Body of pancreas (tissue), 4 donors: ENCODE results near the gene NOL9. TPM values are rescaled to one million over a fixed set of nuclear protein-coding genes. Genes with fewer than 3 reads are reported as not detected.
"Not testable (repeated sequence)": the region's sequence is repeated elsewhere in the genome, so short reads cannot be mapped to it uniquely, and the experiment has no call there.

ENCODE experiments used
- ATAC-seq: fragments of 150-250 bp; one replicate; pipeline ENCODE4 v1.9.1; 2016
- DNase-seq, 4 donors: peaks; one replicate each; pipeline ENCODE4 v3.0.0-alpha.2; 2019
- H3K27ac ChIP-seq, 4 donors: fragments of 200-600 bp; sonication (generic); 1 replicate in 3 of 4; 2 replicates in 1 of 4; pipeline versions ENCODE4 v1.5.1 to v1.6.1; 2016 to 2019; ENCODE audit warnings: mild to moderate bottlenecking in 1 of 4, mixed read lengths in 1 of 4, moderate library complexity in 1 of 4
- H3K27me3 ChIP-seq, 2 donors: fragments of 200-600 bp; sonication (generic); one replicate each; pipeline ENCODE4 v1.6.0; 2016; ENCODE audit warnings: mild to moderate bottlenecking in 1 of 2
- H3K36me3 ChIP-seq, 2 donors: fragments of 200-600 bp; sonication (generic); replicated peaks in 1 of 2; 2 replicates each; pipeline ENCODE4 v1.5.1; 2016; ENCODE audit warnings: low read depth in 2 of 2; ENCODE audit not compliant: insufficient read depth in 1 of 2
- H3K4me1 ChIP-seq: fragments of 200-600 bp; sonication (generic); one replicate; pipeline ENCODE4 v1.6.0; 2016
- H3K4me3 ChIP-seq, 2 donors: fragments of 200-600 bp; sonication (generic); 1 replicate in 1 of 2; 2 replicates in 1 of 2; pipeline ENCODE4 v1.5.1; 2016 to 2019
- H3K9me3 ChIP-seq, 3 donors: fragments of 200-600 bp; sonication (generic); 1 replicate in 2 of 3; 2 replicates in 1 of 3; pipeline ENCODE4 v1.5.1; 2016
- POLR2A ChIP-seq, 3 donors: fragments of 450-650 bp; IDR thresholded peaks; one replicate each; pipeline ENCODE4 v1.6.1; 2016; ENCODE audit warnings: antibody characterized with exemption in 3 of 3, mild to moderate bottlenecking in 2 of 3
- WGBS, 2 donors: methylation state at CpG; one replicate each; pipeline ENCODE4 v1.1.5; 2017; 5-methylcytosine and 5-hydroxymethylcytosine counted together
- intact Hi-C: fragments of 100-400 bp; cut with DNase I; formaldehyde crosslinking; loops from one replicate; pipeline ENCODE4 v1.15.1; 2023
- total RNA-seq, 2 donors: library from RNA; depleted of rRNA; stranded (reverse); fragments of >200 nt; gene quantifications; one replicate each; pipeline ENCODE4 v1.1.0, GENCODE V29; 2016
- TF ChIP-seq, protein P1 (sequence below), 7 experiments: fragments of 450-650 bp in 4 of 7; fragments of 200-600 bp in 3 of 7; sonication (generic) in 3 of 7; IDR thresholded peaks; one replicate each; pipeline ENCODE4 v1.5.1; 2016 to 2019; ENCODE audit warnings: antibody characterized with exemption in 7 of 7

The NOL9 gene
- total RNA-seq, 2 donors from 2014 or later, result 13.7 to 27.4 TPM

DNA sequence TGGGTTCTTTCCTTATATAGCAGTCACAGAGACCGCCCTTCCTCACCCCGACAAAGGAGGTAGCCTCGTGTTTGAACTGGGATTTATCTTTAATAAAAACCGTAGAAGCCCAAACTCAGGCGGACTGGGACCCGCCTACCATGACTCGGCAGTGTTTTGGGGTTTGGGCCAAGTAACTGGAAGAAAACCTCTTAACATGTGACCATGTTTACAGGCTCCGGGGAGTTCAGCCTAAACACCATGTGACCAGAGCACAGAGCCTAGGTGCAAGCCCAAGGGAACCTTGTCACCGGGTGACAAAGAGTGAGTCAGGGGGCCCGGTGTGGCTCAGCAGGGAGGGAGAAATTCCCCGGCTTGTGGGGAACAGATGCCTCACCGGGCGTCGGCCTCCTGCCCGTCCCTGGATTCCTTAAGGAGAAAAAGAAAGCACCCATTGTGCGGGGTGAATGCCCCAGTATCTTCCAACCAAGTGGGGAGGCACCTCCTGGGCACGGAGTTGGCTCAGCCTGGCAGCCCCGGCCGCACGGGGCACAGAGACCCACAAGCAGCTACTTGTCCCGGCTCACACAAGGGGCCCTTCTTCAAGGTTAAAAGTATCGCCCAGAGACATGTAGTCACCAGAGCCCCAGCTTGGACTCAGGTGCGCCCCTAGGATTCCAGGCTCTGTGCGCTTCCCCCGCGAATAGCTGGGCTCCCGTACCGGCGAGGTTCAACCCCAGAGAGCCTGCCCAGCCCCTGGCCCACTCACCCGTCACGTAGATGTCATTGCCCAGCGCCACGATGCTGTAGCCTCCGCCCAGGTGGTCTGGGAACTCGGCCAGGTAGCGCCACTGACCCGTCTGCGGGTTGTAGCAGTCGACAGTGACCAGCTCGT lies 47.0 kb upstream of the NOL9 start:
- H3K4me3 ChIP-seq, result peak overlapping the region; percentile 53 to 75
- peak; percentile 80 to 92 (median 85) for TF ChIP-seq POLR2A (IDR thresholded peaks at IDR 0.05)
- TF ChIP-seq, protein P1, sequence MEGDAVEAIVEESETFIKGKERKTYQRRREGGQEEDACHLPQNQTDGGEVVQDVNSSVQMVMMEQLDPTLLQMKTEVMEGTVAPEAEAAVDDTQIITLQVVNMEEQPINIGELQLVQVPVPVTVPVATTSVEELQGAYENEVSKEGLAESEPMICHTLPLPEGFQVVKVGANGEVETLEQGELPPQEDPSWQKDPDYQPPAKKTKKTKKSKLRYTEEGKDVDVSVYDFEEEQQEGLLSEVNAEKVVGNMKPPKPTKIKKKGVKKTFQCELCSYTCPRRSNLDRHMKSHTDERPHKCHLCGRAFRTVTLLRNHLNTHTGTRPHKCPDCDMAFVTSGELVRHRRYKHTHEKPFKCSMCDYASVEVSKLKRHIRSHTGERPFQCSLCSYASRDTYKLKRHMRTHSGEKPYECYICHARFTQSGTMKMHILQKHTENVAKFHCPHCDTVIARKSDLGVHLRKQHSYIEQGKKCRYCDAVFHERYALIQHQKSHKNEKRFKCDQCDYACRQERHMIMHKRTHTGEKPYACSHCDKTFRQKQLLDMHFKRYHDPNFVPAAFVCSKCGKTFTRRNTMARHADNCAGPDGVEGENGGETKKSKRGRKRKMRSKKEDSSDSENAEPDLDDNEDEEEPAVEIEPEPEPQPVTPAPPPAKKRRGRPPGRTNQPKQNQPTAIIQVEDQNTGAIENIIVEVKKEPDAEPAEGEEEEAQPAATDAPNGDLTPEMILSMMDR (IDR thresholded peaks at IDR 0.05), result no peak
- peaks cover 0 to 7% of the 10 kb centered on the region in 2 donors for H3K36me3 ChIP-seq
- no peaks in the 10 kb centered on the region for H3K27me3 ChIP-seq
- no peaks in the 10 kb centered on the region for H3K9me3 ChIP-seq
- DNase-seq (peak; percentile 84 to 94 (median 92)), ATAC-seq (peak; percentile 61)
- H3K27ac ChIP-seq, result peak overlapping the region; percentile 86 to 99 (median 96)
- WGBS, 2 donors, result 0% methylated on average over 14 to 40 of the region's 40 CpGs
- peaks cover 62% of the 10 kb centered on the region for H3K4me1 ChIP-seq
- intact Hi-C loops, result no loop called here

DNA sequence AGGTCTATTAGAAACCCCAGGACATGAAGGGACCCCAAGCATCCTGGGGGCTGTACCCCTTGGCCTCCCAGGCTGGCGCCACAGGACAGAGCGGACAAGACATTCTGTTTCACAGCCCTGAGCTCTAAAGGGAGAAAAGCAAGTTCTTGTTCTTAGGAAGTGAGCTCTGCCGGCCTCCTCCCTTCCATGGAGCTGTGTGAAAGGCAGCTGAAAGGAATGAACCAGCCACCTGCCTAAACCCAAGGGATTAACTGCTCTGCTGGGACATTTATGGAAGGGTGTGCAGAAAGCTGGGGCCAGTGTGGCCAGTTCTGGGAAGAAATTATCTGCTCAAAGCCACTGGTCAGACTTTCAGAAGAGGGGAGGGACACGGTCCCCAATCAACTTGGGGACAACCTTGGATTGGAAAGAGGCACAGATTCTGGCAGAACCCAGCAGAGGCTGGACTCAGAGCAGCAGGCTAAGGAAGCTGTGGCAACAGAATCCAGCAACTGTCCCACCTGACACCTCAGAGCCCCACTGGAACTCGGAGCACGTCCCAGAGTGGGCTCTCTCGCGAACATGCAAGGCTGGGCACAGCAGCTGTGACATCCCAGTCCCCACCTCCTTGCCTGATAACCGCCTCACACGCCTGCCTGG lies 46.2 kb upstream of the NOL9 start:
- intact Hi-C loops, result no loop called here
- Histone ChIP-seq H3K4me1 (peaks cover 69% of the 10 kb centered on the region), H3K27me3 (no peaks in the 10 kb centered on the region), H3K36me3 (peaks cover 0 to 10% of the 10 kb centered on the region in 2 donors), H3K27ac (peak overlapping the region; percentile 86 to 99 (median 96)), H3K9me3 (no peaks in the 10 kb centered on the region), H3K4me3 (peak overlapping the region in 1 of 2 donors; percentile 53)
- WGBS, 2 donors, result 11 to 12% methylated on average over 9 to 10 of the region's 10 CpGs
- ATAC-seq (no peak), DNase-seq (no peak)
- TF ChIP-seq, protein P1 (IDR thresholded peaks at IDR 0.05), result no peak
- no peak for TF ChIP-seq POLR2A (IDR thresholded peaks at IDR 0.05)

DNA sequence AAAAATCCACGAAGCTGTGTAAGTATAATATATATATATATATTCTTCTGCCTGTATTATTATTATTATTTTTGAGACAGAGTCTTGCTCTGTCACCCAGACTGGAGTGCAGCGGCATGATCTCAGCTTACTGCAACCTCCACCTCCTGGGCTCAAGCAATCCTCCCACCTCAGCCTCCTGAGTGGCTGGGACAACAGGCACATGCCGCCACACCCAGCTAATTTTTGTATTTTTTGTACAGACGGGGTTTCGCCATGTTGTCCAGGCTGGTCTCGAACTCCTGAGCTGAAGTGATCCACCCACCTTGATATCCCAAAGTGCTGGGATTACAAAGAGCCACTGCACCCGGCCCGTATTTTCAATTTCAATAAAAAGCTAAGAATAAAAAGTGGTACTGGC lies 45.7 kb upstream of the NOL9 start:
- H3K36me3 ChIP-seq, result peaks cover 0 to 14% of the 10 kb centered on the region in 2 donors
- DNase-seq, H3K27me3 ChIP-seq, ATAC-seq, H3K9me3 ChIP-seq, intact Hi-C loops: not testable (repeated sequence)
- H3K4me3 ChIP-seq, result peak overlapping the region in 1 of 2 donors; percentile 53
- H3K27ac ChIP-seq, result peak overlapping the region in 3 of 4 donors; percentile 92 to 99 (median 99)
- peaks cover 70% of the 10 kb centered on the region for H3K4me1 ChIP-seq
- WGBS, 2 donors, result 35 to 54% methylated on average over 8 of the region's 8 CpGs

DNA sequence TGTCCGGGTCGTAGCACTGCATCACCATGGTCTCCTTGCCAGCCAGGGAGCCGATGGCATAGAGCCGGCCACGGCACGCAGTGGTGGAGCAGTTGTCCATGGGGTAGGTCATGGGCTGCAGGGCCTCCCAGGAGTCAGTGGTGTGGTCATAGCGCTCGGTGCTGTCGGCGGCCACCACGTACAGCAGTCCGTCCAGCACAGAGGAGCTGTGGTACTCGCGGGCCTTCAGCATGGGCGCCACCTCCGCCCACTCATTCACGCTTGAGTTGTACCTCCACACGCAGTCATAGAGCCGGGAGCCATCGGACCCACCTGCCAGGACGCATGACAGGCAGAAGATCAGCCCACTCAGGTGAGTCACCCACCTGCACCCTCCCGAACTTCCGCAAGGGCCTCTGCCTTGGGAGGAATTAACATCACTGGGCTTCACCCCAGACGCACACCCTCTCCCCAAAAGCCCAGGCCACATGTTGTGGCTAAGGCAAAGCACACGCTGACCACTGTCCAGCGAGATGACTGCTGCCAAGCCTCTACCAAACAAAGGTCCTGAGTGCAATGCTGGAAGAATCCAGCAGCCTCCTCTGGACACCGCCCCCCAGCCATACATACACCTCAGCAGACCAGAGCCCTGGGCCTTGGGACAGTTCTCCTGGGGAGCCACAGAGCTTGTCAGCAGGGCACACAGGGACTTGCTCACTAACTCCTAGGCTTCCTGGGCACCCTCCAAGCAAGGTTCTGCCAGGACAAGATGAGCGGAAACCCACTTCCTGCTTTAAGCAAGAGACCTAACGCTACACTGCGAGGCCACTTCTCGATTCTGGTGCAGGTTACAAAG lies 45.0 kb upstream of the NOL9 start:
- intact Hi-C loops, result no loop called here
- H3K27ac ChIP-seq, result peak overlapping the region in 2 of 4 donors; percentile 46 to 99

More for the DNA sequence above, 45.0 kb upstream of the NOL9 start:
- Histone ChIP-seq H3K27me3 (no peaks in the 10 kb centered on the region), H3K36me3 (peaks cover 0 to 14% of the 10 kb centered on the region in 2 donors), H3K9me3 (no peaks in the 10 kb centered on the region), H3K4me1 (peaks cover 64% of the 10 kb centered on the region), H3K4me3 (no peak overlapping the region)
- TF ChIP-seq, protein P1 (IDR thresholded peaks at IDR 0.05), result peak in 1 of 7 experiments; percentile 13
- TF ChIP-seq POLR2A (IDR thresholded peaks at IDR 0.05), result peak in 1 of 3 donors; percentile 3
- WGBS, 2 donors, result 55 to 56% methylated on average over 10 to 31 of the region's 31 CpGs
- peak in 3 of 4 donors; percentile 33 to 58 (median 48) for DNase-seq
- no peak for ATAC-seq
